SK-N-SH treated with all-trans-retinoic acid at 6 μM for 48 hours (cell line): ENCODE data around the gene MEPCE.

ENCODE experiments used
- ATAC-seq: fragments of 200-7000 bp; cut with Tn5 transposase; 3 replicates; pipeline ENCODE4 v1.9.1; 2020; ENCODE audit warnings: mild to moderate bottlenecking, moderate library complexity
- ARNTL ChIP-seq: fragments of 450-650 bp; formaldehyde crosslinking; IDR thresholded peaks from 2 replicates; pipeline ENCODE4 v1.5.0; 2020; ENCODE audit warnings: low read depth, mild to moderate bottlenecking, moderate library complexity, borderline replicate concordance
- BACH2 ChIP-seq: fragments of 250-450 bp; sonication (Bioruptor Pico); IDR thresholded peaks from 2 replicates; pipeline ENCODE4 v1.9.0; 2021; ENCODE audit warnings: mild to moderate bottlenecking, borderline replicate concordance
- CSDC2 ChIP-seq: fragments of 250-450 bp; sonication (Bioruptor Pico); IDR thresholded peaks from 2 replicates; pipeline ENCODE4 v1.5.0; 2020; ENCODE audit warnings: mild to moderate bottlenecking, moderate library complexity
- CSRNP3 ChIP-seq: fragments of 250-450 bp; sonication (Bioruptor Pico); IDR thresholded peaks from 2 replicates; pipeline ENCODE4 v1.5.1; 2021; ENCODE audit warnings: mild to moderate bottlenecking, moderate library complexity
- GLIS3 ChIP-seq: fragments of 250-450 bp; sonication (Bioruptor Pico); IDR thresholded peaks from 2 replicates; pipeline ENCODE4 v1.5.0; 2020; ENCODE audit warnings: mild to moderate bottlenecking, moderate library complexity
- ISL1 ChIP-seq: fragments of 250-450 bp; sonication (Bioruptor Pico); IDR thresholded peaks from 2 replicates; pipeline ENCODE4 v2.1.2; 2022; ENCODE audit warnings: mild to moderate bottlenecking, moderate library complexity
- OSR1 ChIP-seq: fragments of 250-450 bp; sonication (Bioruptor Pico); IDR thresholded peaks from 2 replicates; pipeline ENCODE4 v1.8.0; 2022; ENCODE audit warnings: moderate library complexity, mild to moderate bottlenecking, inconsistent platforms
- PATZ1 ChIP-seq: fragments of 250-450 bp; sonication (Bioruptor Pico); IDR thresholded peaks from 2 replicates; pipeline ENCODE4 v1.8.0; 2020; ENCODE audit warnings: mild to moderate bottlenecking, moderate library complexity, borderline replicate concordance
- PPARA ChIP-seq: fragments of 250-450 bp; sonication (Bioruptor Pico); IDR thresholded peaks from 2 replicates; pipeline ENCODE4 v1.5.0; 2020; ENCODE audit warnings: mild to moderate bottlenecking, borderline replicate concordance
- RARB ChIP-seq: fragments of 250-450 bp; sonication (Bioruptor Pico); IDR thresholded peaks from 2 replicates; pipeline ENCODE4 v1.8.0; 2021; ENCODE audit warnings: mild to moderate bottlenecking, moderate library complexity
- SNAI2 ChIP-seq: fragments of 250-450 bp; sonication (Bioruptor Pico); IDR thresholded peaks from 2 replicates; pipeline ENCODE4 v1.5.0; 2020; ENCODE audit warnings: mild to moderate bottlenecking, moderate library complexity
- TCF4 ChIP-seq: fragments of 250-450 bp; sonication (Bioruptor Pico); IDR thresholded peaks from 2 replicates; pipeline ENCODE4 v1.8.0; 2021; ENCODE audit warnings: mild to moderate bottlenecking, moderate library complexity, borderline replicate concordance
- TOX ChIP-seq: fragments of 250-450 bp; sonication (Bioruptor Pico); IDR thresholded peaks from 2 replicates; pipeline ENCODE4 v1.8.0; 2021; ENCODE audit warnings: mild to moderate bottlenecking, moderate library complexity, borderline replicate concordance
- ZC3H10 ChIP-seq: fragments of 250-450 bp; sonication (Bioruptor Pico); IDR thresholded peaks from 2 replicates; pipeline ENCODE4 v1.5.1; 2021; ENCODE audit warnings: mild to moderate bottlenecking, moderate library complexity
- ZFP3 ChIP-seq: fragments of 250-450 bp; sonication (Bioruptor Pico); IDR thresholded peaks from 2 replicates; pipeline ENCODE4 v1.5.0; 2020; ENCODE audit warnings: mild to moderate bottlenecking, moderate library complexity
- ZFP30 ChIP-seq: fragments of 450-650 bp; formaldehyde crosslinking; IDR thresholded peaks from 2 replicates; pipeline ENCODE4 v1.5.0; 2022; ENCODE audit warnings: mild to moderate bottlenecking, moderate library complexity
- ZNF565 ChIP-seq: fragments of 450-650 bp; formaldehyde crosslinking; conservative IDR thresholded peaks from 2 replicates; pipeline ENCODE4 v1.5.0; 2020; ENCODE audit warnings: low read depth, mild to moderate bottlenecking, moderate library complexity
- ZNF70 ChIP-seq: fragments of 450-650 bp; formaldehyde crosslinking; IDR thresholded peaks from 2 replicates; pipeline ENCODE4 v1.5.0; 2020; ENCODE audit warnings: mild to moderate bottlenecking, moderate library complexity
- ZNF8 ChIP-seq: fragments of 450-650 bp; formaldehyde crosslinking; IDR thresholded peaks from 2 replicates; pipeline ENCODE4 v1.5.0; 2020; ENCODE audit warnings: mild to moderate bottlenecking, moderate library complexity
- TF ChIP-seq, protein P1 (sequence below): fragments of 250-450 bp; sonication (Bioruptor Pico); IDR thresholded peaks from 2 replicates; pipeline ENCODE4 v1.5.1; 2020; ENCODE audit warnings: low read depth, mild to moderate bottlenecking, moderate library complexity
- TF ChIP-seq, protein P2 (sequence below): fragments of 250-450 bp; sonication (Bioruptor Pico); IDR thresholded peaks from 2 replicates; pipeline ENCODE4 v1.8.0; 2021; ENCODE audit warnings: low read depth, mild to moderate bottlenecking, moderate library complexity, borderline replicate concordance

The MEPCE gene

GRCh38 chr7:100413346-100413745, 16.3 kb upstream of the MEPCE start:
- ATAC-seq, result no peak
- TF ChIP-seq ISL1 (CRISPR knock-in tag) (no peak), RARB (CRISPR knock-in tag) (no peak)
- TF ChIP-seq, all 23 proteins: peak for 0

GRCh38 chr7:100413889-100414288, 15.7 kb upstream of the MEPCE start:
- ATAC-seq, result no peak
- TF ChIP-seq ZFP30 (CRISPR knock-in tag), result no peak
- TF ChIP-seq CSRNP3 (CRISPR knock-in tag), result no peak
- TF ChIP-seq BACH2 (CRISPR knock-in tag), result no peak
- TF ChIP-seq PPARA (CRISPR knock-in tag), result no peak
- TF ChIP-seq PATZ1 (CRISPR knock-in tag), result no peak
- TF ChIP-seq ZNF565 (CRISPR knock-in tag), result no peak
- no peak for TF ChIP-seq ARNTL

GRCh38 chr7:100415448-100415847, 14.2 kb upstream of the MEPCE start:
- TF ChIP-seq, protein P1, sequence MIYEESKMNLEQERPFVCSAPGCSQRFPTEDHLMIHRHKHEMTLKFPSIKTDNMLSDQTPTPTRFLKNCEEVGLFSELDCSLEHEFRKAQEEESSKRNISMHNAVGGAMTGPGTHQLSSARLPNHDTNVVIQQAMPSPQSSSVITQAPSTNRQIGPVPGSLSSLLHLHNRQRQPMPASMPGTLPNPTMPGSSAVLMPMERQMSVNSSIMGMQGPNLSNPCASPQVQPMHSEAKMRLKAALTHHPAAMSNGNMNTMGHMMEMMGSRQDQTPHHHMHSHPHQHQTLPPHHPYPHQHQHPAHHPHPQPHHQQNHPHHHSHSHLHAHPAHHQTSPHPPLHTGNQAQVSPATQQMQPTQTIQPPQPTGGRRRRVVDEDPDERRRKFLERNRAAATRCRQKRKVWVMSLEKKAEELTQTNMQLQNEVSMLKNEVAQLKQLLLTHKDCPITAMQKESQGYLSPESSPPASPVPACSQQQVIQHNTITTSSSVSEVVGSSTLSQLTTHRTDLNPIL (CRISPR knock-in tag), result no peak
- TF ChIP-seq RARB (CRISPR knock-in tag) (no peak), ISL1 (CRISPR knock-in tag) (no peak), OSR1 (CRISPR knock-in tag) (no peak), SNAI2 (CRISPR knock-in tag) (no peak), ZC3H10 (CRISPR knock-in tag) (no peak), ZFP3 (CRISPR knock-in tag) (no peak), TOX (CRISPR knock-in tag) (no peak), CSRNP3 (CRISPR knock-in tag) (no peak), PPARA (CRISPR knock-in tag) (no peak), ZNF70 (CRISPR knock-in tag) (no peak), GLIS3 (CRISPR knock-in tag) (no peak), ZNF565 (CRISPR knock-in tag) (no peak), TCF4 (CRISPR knock-in tag) (no peak), ZNF8 (CRISPR knock-in tag) (no peak)
- TF ChIP-seq, protein P2, sequence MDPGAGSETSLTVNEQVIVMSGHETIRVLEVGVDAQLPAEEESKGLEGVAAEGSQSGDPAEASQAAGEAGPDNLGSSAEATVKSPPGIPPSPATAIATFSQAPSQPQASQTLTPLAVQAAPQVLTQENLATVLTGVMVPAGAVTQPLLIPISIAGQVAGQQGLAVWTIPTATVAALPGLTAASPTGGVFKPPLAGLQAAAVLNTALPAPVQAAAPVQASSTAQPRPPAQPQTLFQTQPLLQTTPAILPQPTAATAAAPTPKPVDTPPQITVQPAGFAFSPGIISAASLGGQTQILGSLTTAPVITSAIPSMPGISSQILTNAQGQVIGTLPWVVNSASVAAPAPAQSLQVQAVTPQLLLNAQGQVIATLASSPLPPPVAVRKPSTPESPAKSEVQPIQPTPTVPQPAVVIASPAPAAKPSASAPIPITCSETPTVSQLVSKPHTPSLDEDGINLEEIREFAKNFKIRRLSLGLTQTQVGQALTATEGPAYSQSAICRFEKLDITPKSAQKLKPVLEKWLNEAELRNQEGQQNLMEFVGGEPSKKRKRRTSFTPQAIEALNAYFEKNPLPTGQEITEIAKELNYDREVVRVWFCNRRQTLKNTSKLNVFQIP (CRISPR knock-in tag), result no peak
- TF ChIP-seq, all 23 proteins: peak for 0
- no peak for ATAC-seq

GRCh38 chr7:100418930-100419659, 10.5 kb upstream of the MEPCE start:
- ATAC-seq, result peak; percentile 73

More at GRCh38 chr7:100418930-100419659, 10.5 kb upstream of the MEPCE start:
- TF ChIP-seq, protein P1 (CRISPR knock-in tag), result no peak
- TF ChIP-seq CSDC2 (no peak), SNAI2 (CRISPR knock-in tag) (no peak), GLIS3 (CRISPR knock-in tag) (no peak), BACH2 (CRISPR knock-in tag) (no peak), ARNTL (no peak), ZNF565 (CRISPR knock-in tag) (no peak), OSR1 (CRISPR knock-in tag) (no peak), ZFP3 (CRISPR knock-in tag) (no peak), ZNF8 (CRISPR knock-in tag) (no peak), RARB (CRISPR knock-in tag) (no peak), TOX (CRISPR knock-in tag) (no peak)
- TF ChIP-seq, protein P2 (CRISPR knock-in tag), result no peak
- TF ChIP-seq, all 23 proteins: peak for 0
